HG03520 (cell line): ENCODE results near the gene SYS1.
"Not testable (repeated sequence)": the region's sequence is repeated elsewhere in the genome, so short reads cannot be mapped to it uniquely, and the experiment has no call there.

Experiments
- ATAC-seq: cut with Tn5 transposase; IDR thresholded peaks from one replicate; pipeline ENCODE4 v1.9.1; 2021; ENCODE audit warnings: mild to moderate bottlenecking, moderate library complexity; ENCODE audit not compliant: unreplicated experiment

Gene SYS1

GRCh38 chr20:45339799-45340198 is 23.2 kb upstream of the SYS1 start:
- ATAC-seq, result no peak

GRCh38 chr20:45340236-45340847 is 22.6 kb upstream of the SYS1 start:
- no peak for ATAC-seq

GRCh38 chr20:45340951-45341350 is 22.0 kb upstream of the SYS1 start:
- ATAC-seq, result no peak

- ATAC-seq, result no peak
Measured at GRCh38 chr20:45341579-45341938, 21.4 kb upstream of the SYS1 start.

- ATAC-seq, result no peak
Measured at GRCh38 chr20:45341939-45342854, 20.8 kb upstream of the SYS1 start.

GRCh38 chr20:45342855-45343531 is 20.0 kb upstream of the SYS1 start:
- ATAC-seq, result no peak

- no peak for ATAC-seq
Measured at GRCh38 chr20:45343532-45344167, 19.3 kb upstream of the SYS1 start.

- no peak for ATAC-seq
Measured at GRCh38 chr20:45344168-45344860, 18.6 kb upstream of the SYS1 start.

- ATAC-seq, result no peak
Measured at GRCh38 chr20:45345104-45345936, 17.6 kb upstream of the SYS1 start.

- ATAC-seq, result no peak
Measured at GRCh38 chr20:45346291-45346718, 16.7 kb upstream of the SYS1 start.

GRCh38 chr20:45346851-45347250 is 16.1 kb upstream of the SYS1 start:
- ATAC-seq, result no peak

GRCh38 chr20:45347297-45347935 is 15.5 kb upstream of the SYS1 start:
- ATAC-seq, result no peak

- no peak for ATAC-seq
Measured at GRCh38 chr20:45347936-45348778, 14.8 kb upstream of the SYS1 start, which contains the start of gene SDC4. Gene SDC4 (minus strand): TSS chr20:45348424. CDS start chr20:45348384, 40 bp downstream.

- no peak for ATAC-seq
Measured at GRCh38 chr20:45350217-45350616, 12.7 kb upstream of the SYS1 start.

GRCh38 chr20:45350795-45351194 is 12.2 kb upstream of the SYS1 start:
- ATAC-seq, result not testable (repeated sequence)

GRCh38 chr20:45352729-45353128 is 10.2 kb upstream of the SYS1 start:
- no peak for ATAC-seq

- ATAC-seq, result no peak
Measured at GRCh38 chr20:45353746-45354145, 9.2 kb upstream of the SYS1 start.
